ENCODE data around the gene FGF12. TPM values are rescaled to one million over a fixed set of nuclear protein-coding genes. Genes with fewer than 3 reads are reported as not detected.

FGF12 gene
- polyA plus RNA-seq, 1 experiment, result 0.11 TPM

GRCh38 chr3:192128922-192129321 is 598.4 kb downstream of the FGF12 start:
- DNase-seq (ENCODE audit: low read depth), result no peak
- H3K4me3 ChIP-seq (ENCODE audit: low read depth, low read length), result no peak overlapping the region
- ChIA-PET POLR2A (no interaction called here), CTCF (no interaction called here)
- no peak for TF ChIP-seq CTCF (IDR thresholded peaks at IDR 0.05; ENCODE audit: insufficient read depth, low read depth, low read length)
- H3K27me3 ChIP-seq (ENCODE audit: control insufficient read depth, insufficient read depth, low read length), result no peaks in the 10 kb centered on the region
- H3K36me3 ChIP-seq (ENCODE audit: control insufficient read depth, insufficient read depth, low read length), result no peaks in the 10 kb centered on the region

- Histone ChIP-seq H3K4me3 (ENCODE audit: low read depth, low read length) (no peak overlapping the region), H3K27me3 (ENCODE audit: control insufficient read depth, insufficient read depth, low read length) (no peaks in the 10 kb centered on the region), H3K36me3 (ENCODE audit: control insufficient read depth, insufficient read depth, low read length) (no peaks in the 10 kb centered on the region)
- no peak for TF ChIP-seq CTCF (IDR thresholded peaks at IDR 0.05; ENCODE audit: insufficient read depth, low read depth, low read length)
- ChIA-PET POLR2A (no interaction called here), CTCF (no interaction called here)
- no peak for DNase-seq (ENCODE audit: low read depth)
Observed at GRCh38 chr3:192128060-192128459, 599.3 kb downstream of the FGF12 start.

- TF ChIP-seq CTCF (IDR thresholded peaks at IDR 0.05; ENCODE audit: insufficient read depth, low read depth, low read length), result no peak
- DNase-seq (ENCODE audit: low read depth), result no peak
- H3K27me3 ChIP-seq (ENCODE audit: control insufficient read depth, insufficient read depth, low read length), result no peaks in the 10 kb centered on the region
- H3K36me3 ChIP-seq (ENCODE audit: control insufficient read depth, insufficient read depth, low read length), result no peaks in the 10 kb centered on the region
- no peak overlapping the region for H3K4me3 ChIP-seq (ENCODE audit: low read depth, low read length)
- ChIA-PET POLR2A (no interaction called here), CTCF (no interaction called here)
Observed at GRCh38 chr3:192122832-192123594, 604.3 kb downstream of the FGF12 start.

GRCh38 chr3:192121923-192122322 is 605.4 kb downstream of the FGF12 start:
- Histone ChIP-seq H3K27me3 (ENCODE audit: control insufficient read depth, insufficient read depth, low read length) (no peaks in the 10 kb centered on the region), H3K36me3 (ENCODE audit: control insufficient read depth, insufficient read depth, low read length) (no peaks in the 10 kb centered on the region), H3K4me3 (ENCODE audit: low read depth, low read length) (no peak overlapping the region)
- POLR2A ChIA-PET, result no interaction called here
- no peak for DNase-seq (ENCODE audit: low read depth)
- TF ChIP-seq CTCF (IDR thresholded peaks at IDR 0.05; ENCODE audit: insufficient read depth, low read depth, low read length), result no peak
- CTCF ChIA-PET, result no interaction called here

- no peak for DNase-seq (ENCODE audit: low read depth)
- ChIA-PET CTCF (no interaction called here), POLR2A (no interaction called here)
- TF ChIP-seq CTCF (IDR thresholded peaks at IDR 0.05; ENCODE audit: insufficient read depth, low read depth, low read length), result no peak
- H3K36me3 ChIP-seq (ENCODE audit: control insufficient read depth, insufficient read depth, low read length), result no peaks in the 10 kb centered on the region
- no peak overlapping the region for H3K4me3 ChIP-seq (ENCODE audit: low read depth, low read length)
- no peaks in the 10 kb centered on the region for H3K27me3 ChIP-seq (ENCODE audit: control insufficient read depth, insufficient read depth, low read length)
Observed at GRCh38 chr3:192108820-192109219, 618.5 kb downstream of the FGF12 start.
